ENCODE measurements around the gene RAB7A. TPM values are rescaled to one million over a fixed set of nuclear protein-coding genes. Genes with fewer than 3 reads are reported as not detected.

The RAB7A gene
- total RNA-seq, 3 donors from 2014 or later (not counting 1 experiment from before 2014, with no cell fraction given): 218 to 233 (median 224) TPM

- Mint-ChIP-seq H3K4me3 (no peak overlapping the region), H3K9me3 (peaks cover 4 to 23% of the 10 kb centered on the region in 2 donors), H3K36me3 (peaks cover 16% of the 10 kb centered on the region), H3K27ac (no peak overlapping the region), H3K4me1 (no peaks in the 10 kb centered on the region), H3K27me3 (ENCODE audit: low read depth in 2 of 2) (no peaks in the 10 kb centered on the region)
- H3K27ac ChIP-seq (ENCODE audit: low read length): no peak overlapping the region
- 77% methylated on average over 4 of the region's 4 CpGs for WGBS (ENCODE audit: insufficient coverage)
- H3K27me3 ChIP-seq (ENCODE audit: control insufficient read depth, insufficient read depth, low read length): no peaks in the 10 kb centered on the region
- H3K36me3 ChIP-seq (ENCODE audit: control insufficient read depth, insufficient read depth, low read length): no peaks in the 10 kb centered on the region
- H3K4me3 ChIP-seq (ENCODE audit: low read length): no peak overlapping the region
- H3K4me1 ChIP-seq (ENCODE audit: control insufficient read depth, insufficient read depth, low read length): peaks cover 5% of the 10 kb centered on the region
- no peak for DNase-seq
- no peak for TF ChIP-seq CTCF (IDR thresholded peaks at IDR 0.05)
- ATAC-seq: no peak
- peaks cover 43% of the 10 kb centered on the region for H3K9me3 ChIP-seq (ENCODE audit: control insufficient read depth, insufficient read depth, low read length)
- intact Hi-C loops (cut with micrococcal nuclease): no loop called here
These were observed 129.6 kb downstream of the RAB7A start for GRCh38 chr3:128855569-128855968.

DNA sequence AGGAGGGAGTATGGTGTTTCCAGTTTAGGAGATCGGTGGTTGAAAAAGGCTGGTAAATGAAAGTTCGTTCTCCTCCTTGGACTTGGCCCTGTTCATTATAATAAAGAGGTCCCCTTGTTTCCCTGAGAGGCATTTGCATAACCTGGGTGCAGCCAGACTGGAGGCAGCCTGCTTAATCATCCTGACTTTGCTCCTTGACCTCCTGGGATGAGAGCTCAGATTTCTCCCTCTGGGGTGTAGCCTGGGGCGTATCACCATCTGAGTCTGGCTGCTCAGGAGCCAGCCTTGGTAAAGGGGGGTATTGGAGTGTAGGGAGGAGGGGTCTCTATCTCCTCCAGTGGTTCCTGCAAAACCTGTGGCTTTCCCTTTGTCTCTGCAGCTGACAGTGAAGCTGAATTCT is 132.2 kb downstream of the RAB7A start:
- Mint-ChIP-seq H3K4me1 (no peaks in the 10 kb centered on the region), H3K27ac (no peak overlapping the region), H3K27me3 (ENCODE audit: low read depth in 2 of 2) (no peaks in the 10 kb centered on the region), H3K4me3 (no peak overlapping the region), H3K36me3 (peaks cover 16% of the 10 kb centered on the region), H3K9me3 (peaks cover 6 to 27% of the 10 kb centered on the region in 2 donors)
- peaks cover 51% of the 10 kb centered on the region for H3K9me3 ChIP-seq (ENCODE audit: control insufficient read depth, insufficient read depth, low read length)
- DNase-seq (no peak), ATAC-seq (no peak)
- intact Hi-C loops (cut with micrococcal nuclease): no loop called here
- no peak overlapping the region for H3K4me3 ChIP-seq (ENCODE audit: low read length)
- no peak overlapping the region for H3K27ac ChIP-seq (ENCODE audit: low read length)
- no peaks in the 10 kb centered on the region for H3K36me3 ChIP-seq (ENCODE audit: control insufficient read depth, insufficient read depth, low read length)
- 100% methylated on average over 3 of the region's 3 CpGs for WGBS (ENCODE audit: insufficient coverage)
- no peak for TF ChIP-seq CTCF (IDR thresholded peaks at IDR 0.05)
- H3K4me1 ChIP-seq (ENCODE audit: control insufficient read depth, insufficient read depth, low read length): peaks cover 5% of the 10 kb centered on the region
- H3K27me3 ChIP-seq (ENCODE audit: control insufficient read depth, insufficient read depth, low read length): no peaks in the 10 kb centered on the region

DNA sequence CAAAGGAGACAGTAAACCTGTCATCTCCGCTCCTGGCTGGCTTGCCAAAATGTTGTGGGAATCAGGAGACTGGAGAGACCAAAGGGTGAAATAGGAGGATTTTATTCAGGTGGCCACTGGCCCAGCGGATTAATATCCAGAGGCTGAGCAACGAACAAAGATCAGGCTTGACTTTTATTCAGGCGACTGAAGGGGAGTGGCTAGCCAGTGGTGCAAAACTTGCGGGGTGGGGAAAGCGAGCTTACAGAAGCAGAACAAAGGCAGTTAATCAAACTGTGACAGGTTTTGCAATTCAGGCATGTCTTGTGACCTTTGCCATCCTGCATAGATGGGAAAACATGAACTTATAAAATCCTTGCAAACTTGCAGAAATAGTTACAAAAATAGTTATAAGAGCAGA is 133.6 kb downstream of the RAB7A start:
- WGBS (ENCODE audit: insufficient coverage): 95% methylated on average over 6 of the region's 6 CpGs
- peaks cover 6 to 22% of the 10 kb centered on the region in 2 donors for H3K9me3 Mint-ChIP-seq
- H3K4me3 Mint-ChIP-seq: no peak overlapping the region
- ATAC-seq (no peak), DNase-seq (no peak)
- Histone ChIP-seq H3K27me3 (ENCODE audit: control insufficient read depth, insufficient read depth, low read length) (no peaks in the 10 kb centered on the region), H3K36me3 (ENCODE audit: control insufficient read depth, insufficient read depth, low read length) (no peaks in the 10 kb centered on the region), H3K4me1 (ENCODE audit: control insufficient read depth, insufficient read depth, low read length) (no peaks in the 10 kb centered on the region), H3K9me3 (ENCODE audit: control insufficient read depth, insufficient read depth, low read length) (peaks cover 40% of the 10 kb centered on the region), H3K27ac (ENCODE audit: low read length) (no peak overlapping the region), H3K4me3 (ENCODE audit: low read length) (no peak overlapping the region)
- H3K4me1 Mint-ChIP-seq: no peaks in the 10 kb centered on the region
- peaks cover 8% of the 10 kb centered on the region for H3K36me3 Mint-ChIP-seq
- no peak overlapping the region for H3K27ac Mint-ChIP-seq
- intact Hi-C loops (cut with micrococcal nuclease): no loop called here
- TF ChIP-seq CTCF (IDR thresholded peaks at IDR 0.05): no peak
- H3K27me3 Mint-ChIP-seq (ENCODE audit: low read depth in 2 of 2): no peaks in the 10 kb centered on the region

DNA sequence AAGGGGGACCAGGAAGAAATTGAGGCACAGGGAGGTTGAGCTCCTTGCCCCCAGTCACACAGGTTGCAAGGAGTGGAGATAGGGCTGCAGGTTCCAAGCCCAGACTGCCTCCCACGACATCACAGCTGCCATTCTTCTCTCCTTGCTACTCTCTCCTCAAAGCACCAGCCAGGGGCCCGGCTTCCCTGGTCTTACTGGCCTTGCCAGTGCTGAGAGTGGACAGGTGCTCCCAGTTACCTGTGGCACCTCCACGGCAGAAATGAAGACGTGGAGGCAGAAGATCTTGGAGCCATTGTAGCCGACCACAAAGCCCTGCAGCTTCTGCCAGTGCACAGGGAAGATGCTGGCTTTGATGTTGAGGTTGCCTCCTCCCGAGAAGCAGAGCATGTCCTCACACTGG is 135.5 kb downstream of the RAB7A start:
- intact Hi-C loops (cut with micrococcal nuclease): no loop called here
- Mint-ChIP-seq H3K4me1 (no peaks in the 10 kb centered on the region), H3K36me3 (peaks cover 8% of the 10 kb centered on the region), H3K4me3 (no peak overlapping the region), H3K27ac (no peak overlapping the region), H3K9me3 (peaks cover 6 to 21% of the 10 kb centered on the region in 2 donors), H3K27me3 (ENCODE audit: low read depth in 2 of 2) (no peaks in the 10 kb centered on the region)
- no peak overlapping the region for H3K27ac ChIP-seq (ENCODE audit: low read length)
- 90% methylated on average over 6 of the region's 6 CpGs for WGBS (ENCODE audit: insufficient coverage)
- no peak overlapping the region for H3K4me3 ChIP-seq (ENCODE audit: low read length)
- no peak for ATAC-seq
- peaks cover 38% of the 10 kb centered on the region for H3K9me3 ChIP-seq (ENCODE audit: control insufficient read depth, insufficient read depth, low read length)
- H3K36me3 ChIP-seq (ENCODE audit: control insufficient read depth, insufficient read depth, low read length): no peaks in the 10 kb centered on the region
- TF ChIP-seq CTCF (IDR thresholded peaks at IDR 0.05): no peak
- DNase-seq: no peak
- H3K27me3 ChIP-seq (ENCODE audit: control insufficient read depth, insufficient read depth, low read length): no peaks in the 10 kb centered on the region
- H3K4me1 ChIP-seq (ENCODE audit: control insufficient read depth, insufficient read depth, low read length): no peaks in the 10 kb centered on the region
